ENCODE data around the gene CSRNP3.

- TF ChIP-seq POLR2A (IDR thresholded peaks at IDR 0.05; ENCODE audit: low read depth, low read length) (no peak), POLR2AphosphoS5 (IDR thresholded peaks at IDR 0.05; ENCODE audit: low read depth, low read length) (no peak), TAF1 (IDR thresholded peaks at IDR 0.05; ENCODE audit: borderline replicate concordance, low read depth, low read length) (no peak)
Observed at GRCh38 chr2:165562233-165562632, 92.7 kb downstream of the CSRNP3 start.
